Amniotic stem cell (primary cell): Measurements from ENCODE around the gene GRHL3.

ENCODE experiments used
- DNase-seq: peaks from one replicate; lab custom pipeline; 2025; lab: John Stamatoyannopoulos, UW

The GRHL3 gene

DNA sequence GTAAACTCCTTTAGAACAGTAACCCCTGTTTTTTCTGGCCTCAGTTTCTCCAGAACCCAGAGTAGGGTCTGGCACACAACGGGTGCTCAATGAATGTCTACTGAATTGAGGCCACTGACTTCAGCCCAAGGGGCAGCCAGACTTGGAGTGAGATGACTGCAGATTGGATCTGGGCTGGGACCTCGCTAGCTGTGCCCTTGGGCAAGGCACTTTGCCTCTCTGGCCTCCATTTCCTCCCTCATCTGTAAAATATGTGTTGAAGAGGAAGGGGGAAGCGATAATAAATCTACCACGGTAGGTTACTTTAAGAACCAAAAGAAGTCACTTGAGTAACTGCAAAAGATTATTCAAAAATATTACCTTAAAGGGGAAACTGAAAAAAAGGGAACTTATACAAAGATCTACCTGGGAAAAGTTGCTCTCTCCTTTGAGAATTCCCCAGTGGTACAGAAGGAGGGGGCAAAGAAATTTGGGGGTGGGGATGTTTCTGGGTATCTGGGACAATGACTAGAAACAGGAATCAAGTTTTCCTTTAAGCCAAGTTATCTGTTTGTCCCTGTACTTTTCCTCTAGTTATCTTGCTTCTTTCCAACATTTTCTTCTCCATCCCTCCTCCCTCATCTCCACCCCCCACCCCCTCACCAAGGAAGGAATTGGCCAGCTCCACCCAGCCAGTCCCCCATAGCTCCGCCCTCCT lies 394 bp upstream of the GRHL3 start:
- DNase-seq = no peak

- DNase-seq = no peak
Observed at GRCh38 chr1:24319962-24320361, 805 bp downstream of the GRHL3 start.

GRCh38 chr1:24321126-24321525 lies 2.0 kb downstream of the GRHL3 start:
- DNase-seq = no peak

DNA sequence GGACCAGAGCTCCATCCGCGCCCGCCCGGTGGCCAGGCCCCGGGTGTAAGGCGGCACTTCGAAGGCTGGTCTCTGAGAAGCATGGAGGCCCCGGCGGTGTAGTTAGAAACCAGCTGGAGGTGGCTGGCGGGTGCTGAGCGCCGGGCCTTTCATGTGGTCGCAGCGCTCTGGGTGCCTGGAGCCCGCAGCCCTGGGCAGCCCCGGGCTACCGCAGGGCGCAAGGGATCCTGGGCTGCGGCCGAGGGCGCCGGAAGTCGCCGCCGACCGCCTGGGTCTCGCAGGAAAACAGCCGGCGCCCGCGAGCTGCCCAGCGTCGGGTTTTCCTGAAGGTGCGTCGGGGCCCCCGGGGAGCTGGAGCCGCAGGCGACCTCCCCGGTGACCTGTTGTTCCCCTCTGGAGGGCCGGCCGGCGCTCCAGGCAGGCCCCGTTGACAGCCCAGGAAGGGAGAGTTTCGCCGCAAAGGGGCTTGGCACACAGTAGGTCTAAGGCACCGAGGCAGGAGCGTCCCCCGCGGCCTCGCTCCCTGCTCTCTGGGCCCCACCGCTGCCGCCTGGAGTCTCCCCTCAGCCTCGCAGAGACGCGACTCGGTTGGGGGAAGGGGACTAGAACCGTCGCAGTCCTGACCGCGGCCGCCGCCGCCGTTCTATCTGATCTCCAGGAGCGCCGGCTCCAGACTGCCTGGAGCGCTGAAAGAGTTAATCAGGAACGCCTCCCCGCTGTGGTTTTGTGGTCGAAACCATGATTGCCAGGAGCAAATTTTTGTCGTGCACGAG lies 2.7 kb downstream of the GRHL3 start:
- DNase-seq = peak; percentile 38

- DNase-seq = no peak
Observed at GRCh38 chr1:24322470-24323177, 3.5 kb downstream of the GRHL3 start.

DNA sequence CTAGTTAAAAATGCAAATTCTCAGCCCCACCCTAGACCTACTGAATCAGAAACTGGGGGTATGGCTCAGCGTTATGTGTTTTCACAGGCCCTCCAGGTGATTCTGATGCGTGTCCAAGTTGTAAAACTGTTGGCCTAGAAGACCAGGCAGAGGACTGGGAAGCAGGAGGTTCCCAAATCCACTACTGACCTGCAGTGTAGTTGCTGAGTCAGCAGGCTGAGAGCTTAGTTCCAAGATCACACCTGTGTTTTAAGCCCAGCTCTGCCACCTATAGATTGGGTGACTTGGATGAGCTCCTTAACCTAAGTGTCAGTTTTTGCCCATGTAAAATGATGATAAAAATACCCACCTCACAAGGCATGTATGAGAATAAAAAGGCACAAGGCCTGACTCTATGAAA lies 4.1 kb downstream of the GRHL3 start:
- no peak for DNase-seq

DNA sequence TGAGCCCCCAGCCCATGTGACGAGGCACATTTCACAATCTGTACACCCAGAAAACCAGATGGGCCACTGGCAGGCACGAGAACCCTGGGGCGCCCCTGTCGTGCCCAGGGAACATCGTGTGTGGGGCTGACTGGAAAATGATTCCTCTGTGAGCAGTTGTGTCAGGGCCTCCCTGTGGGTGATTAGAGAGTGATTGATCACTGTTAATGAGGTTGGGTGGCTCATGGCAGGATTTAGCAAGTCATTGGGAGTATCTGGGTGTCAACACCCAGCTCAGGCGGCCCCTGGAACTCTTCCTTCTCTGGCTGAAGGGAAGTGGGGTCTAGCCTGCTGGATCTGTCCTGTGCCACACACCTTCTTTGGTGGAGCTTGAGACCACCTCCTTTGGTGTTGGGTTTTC lies 5.7 kb downstream of the GRHL3 start:
- DNase-seq = no peak

DNA sequence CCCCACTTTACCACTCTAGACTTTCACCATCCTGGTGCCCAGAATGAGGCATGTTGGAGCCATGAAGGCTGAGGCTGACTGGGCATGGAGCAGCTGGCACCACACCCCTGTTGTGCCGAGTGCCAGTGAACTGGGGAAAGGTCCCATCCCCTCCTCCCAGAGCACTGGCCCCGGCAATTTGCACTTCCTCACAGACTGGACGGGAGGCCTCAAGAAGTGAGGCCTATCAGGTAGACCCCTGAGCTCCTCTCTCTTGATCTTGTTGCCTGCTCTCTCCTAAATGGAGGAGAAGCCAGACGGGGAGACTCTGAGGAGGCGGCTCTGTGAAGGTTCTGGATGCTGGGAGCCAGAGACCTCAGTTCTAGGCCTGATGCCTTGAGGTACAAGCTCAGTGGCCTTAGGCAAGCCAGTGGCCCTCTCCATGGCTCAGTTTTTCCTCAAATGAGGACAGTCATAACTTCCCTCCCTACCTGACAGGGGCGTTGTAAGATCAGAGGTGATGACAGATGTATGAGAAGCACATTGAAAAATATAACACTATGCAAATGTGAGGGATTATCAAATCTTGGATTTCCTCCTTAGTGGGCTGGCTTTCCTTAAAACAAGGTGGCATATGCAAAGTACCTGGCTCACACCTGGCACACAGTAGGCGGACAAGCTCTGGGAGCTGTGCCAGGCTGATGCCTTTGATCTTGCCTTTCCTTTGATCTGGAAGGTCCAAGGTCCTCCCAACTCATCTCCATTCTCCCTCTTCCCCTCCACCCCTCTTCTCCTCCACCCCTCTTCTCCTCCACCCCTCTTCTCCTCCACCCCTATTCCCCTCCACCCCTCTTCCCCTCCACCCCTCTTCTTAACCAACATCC lies 6.7 kb downstream of the GRHL3 start:
- DNase-seq = no peak

DNA sequence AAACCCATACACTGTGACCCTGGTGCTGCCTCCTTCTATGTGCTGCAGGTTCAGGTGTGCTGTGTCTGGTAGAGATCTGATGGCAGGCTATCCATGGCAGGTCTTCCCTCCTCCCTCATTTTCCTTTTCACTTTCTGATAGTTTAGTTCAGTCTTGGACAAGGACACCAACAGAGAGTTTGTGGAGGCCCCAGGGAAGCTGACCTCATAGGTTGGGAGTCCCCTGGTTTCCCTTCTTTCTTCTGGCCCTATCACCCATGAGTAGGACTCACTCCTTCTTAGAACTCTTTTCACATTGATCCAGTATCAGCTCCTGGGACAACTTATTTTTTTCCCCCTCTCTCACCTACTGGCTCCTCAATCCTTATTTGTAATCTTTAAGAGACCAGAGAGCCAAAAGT lies 8.3 kb downstream of the GRHL3 start:
- no peak for DNase-seq

GRCh38 chr1:24327891-24328290 lies 8.7 kb downstream of the GRHL3 start:
- DNase-seq = no peak

GRCh38 chr1:24329331-24329730 lies 10.2 kb downstream of the GRHL3 start:
- no peak for DNase-seq

GRCh38 chr1:24329797-24330543 lies 10.8 kb downstream of the GRHL3 start:
- DNase-seq = peak; percentile 31

DNA sequence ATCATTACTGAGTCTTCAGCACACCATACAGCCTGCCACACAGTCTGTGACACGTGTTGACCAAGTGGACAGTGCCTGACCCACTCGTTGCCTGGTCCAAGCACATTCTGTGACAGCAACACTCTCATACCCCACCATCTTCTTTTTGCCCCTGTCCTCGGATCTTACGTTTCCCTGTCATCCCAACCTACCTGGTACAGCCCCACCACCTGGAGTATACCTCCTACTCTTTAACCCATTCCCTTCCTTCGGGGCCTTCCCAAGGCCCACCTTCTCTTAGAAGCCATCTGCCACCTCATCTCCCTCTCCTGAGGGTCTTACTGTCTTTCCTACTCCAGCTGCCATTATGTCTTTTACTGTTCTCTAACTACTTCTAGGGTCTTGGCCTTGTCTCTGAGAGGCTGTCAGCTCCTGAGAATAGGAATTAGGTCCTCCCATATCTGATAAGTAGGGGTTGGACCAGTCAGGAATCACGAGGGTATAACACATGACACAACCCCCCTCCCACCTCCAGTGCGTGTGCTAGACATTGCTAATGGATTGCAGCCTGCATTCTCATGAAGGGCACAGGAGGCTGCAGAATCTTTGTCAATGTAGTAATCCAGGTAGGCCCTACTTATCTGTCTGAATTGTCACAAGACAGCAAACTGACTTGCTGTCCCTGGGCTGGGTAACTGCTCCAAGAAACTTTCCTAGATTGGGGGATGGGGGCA lies 13.0 kb downstream of the GRHL3 start:
- DNase-seq = no peak

DNA sequence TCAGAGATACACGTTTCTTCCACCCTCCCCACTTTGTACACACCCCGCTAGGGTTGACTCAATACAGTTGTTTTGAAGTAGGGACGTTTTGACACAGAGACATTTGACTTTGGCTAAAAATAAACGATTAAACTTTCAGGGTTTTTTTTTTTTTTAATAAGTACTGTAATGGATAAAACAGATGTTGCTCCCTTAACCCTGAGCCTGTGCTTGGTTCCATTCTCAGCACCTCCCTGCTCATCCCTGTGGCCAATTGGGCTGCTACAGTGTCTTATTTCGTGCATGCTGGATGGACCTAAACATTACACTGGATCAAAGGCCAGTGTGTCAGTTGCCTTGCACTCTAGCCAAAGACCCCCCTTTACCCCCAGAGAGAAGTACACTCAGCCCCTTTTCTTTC lies 16.9 kb downstream of the GRHL3 start:
- DNase-seq = no peak

DNA sequence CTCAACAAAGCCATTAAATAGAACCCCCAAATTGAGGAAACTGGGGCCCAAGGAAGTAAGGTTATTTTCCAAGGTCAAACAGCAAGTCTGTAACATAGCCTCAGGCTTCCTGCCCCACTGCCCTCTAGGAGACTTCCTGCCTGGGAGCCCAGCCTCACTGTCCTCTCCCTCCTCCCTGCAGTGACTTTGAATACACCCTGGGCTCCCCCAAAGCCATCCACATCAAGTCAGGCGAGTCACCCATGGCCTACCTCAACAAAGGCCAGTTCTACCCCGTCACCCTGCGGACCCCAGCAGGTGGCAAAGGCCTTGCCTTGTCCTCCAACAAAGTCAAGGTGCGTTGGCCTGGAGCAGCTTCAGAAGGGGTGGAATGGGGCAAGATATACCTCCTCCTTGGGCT lies 18.3 kb downstream of the GRHL3 start:
- DNase-seq = no peak

DNA sequence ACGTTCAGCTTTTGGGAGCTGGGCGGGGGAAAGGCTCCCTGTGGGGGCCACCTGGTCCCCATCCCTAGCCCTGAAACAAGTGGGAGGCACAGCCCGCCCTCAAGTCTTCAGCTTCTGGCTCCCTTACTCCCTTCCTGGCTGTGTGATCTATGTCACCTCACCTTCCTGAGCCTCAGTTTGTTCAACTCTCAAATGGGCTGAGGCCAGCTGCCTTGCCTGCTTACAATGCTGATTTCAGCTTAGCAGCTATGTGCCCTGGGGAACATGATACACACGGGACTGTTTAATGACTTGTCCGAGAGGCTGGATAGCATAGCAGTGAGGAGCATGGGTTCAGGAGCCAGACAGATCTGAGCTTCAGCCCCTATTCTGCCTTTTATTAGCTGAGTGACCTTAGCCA lies 19.3 kb downstream of the GRHL3 start:
- DNase-seq = no peak

- DNase-seq = no peak
Observed at GRCh38 chr1:24339996-24340395, 20.8 kb downstream of the GRHL3 start.

- no peak for DNase-seq
Observed at GRCh38 chr1:24340770-24341169, 21.6 kb downstream of the GRHL3 start.

- no peak for DNase-seq
Observed at GRCh38 chr1:24341260-24341659, 22.1 kb downstream of the GRHL3 start.

GRCh38 chr1:24343412-24344089 lies 24.4 kb downstream of the GRHL3 start:
- no peak for DNase-seq
